Breast epithelium (tissue), 4 donors: ENCODE data around the gene STIMATE. TPM values are rescaled to one million over a fixed set of nuclear protein-coding genes. Genes with fewer than 3 reads are reported as not detected.

Experiments
- DNase-seq, 2 donors: peaks; one replicate each; pipeline ENCODE4 v3.0.0-alpha.2; 2019; ENCODE audit warnings: low spot score in 2 of 2
- H3K27ac ChIP-seq, 2 donors: fragments of 200-600 bp; sonication (generic) in 1 of 2; one replicate each; pipeline ENCODE4 v1.5.1; 2016 to 2019; ENCODE audit warnings: mild to moderate bottlenecking in 1 of 2
- H3K27me3 ChIP-seq, 2 donors: fragments of 200-600 bp; sonication (generic) in 1 of 2; one replicate each; pipeline versions ENCODE4 v1.5.1 to v1.6.0; 2017 to 2019; ENCODE audit warnings: control low read depth in 1 of 2, mild to moderate bottlenecking in 1 of 2
- H3K36me3 ChIP-seq: fragments of 200-600 bp; one replicate; pipeline ENCODE4 v1.5.1; 2019
- H3K4me1 ChIP-seq, 2 donors: fragments of 200-600 bp; sonication (generic); one replicate each; pipeline ENCODE4 v1.5.1; 2016 to 2019; ENCODE audit warnings: control low read depth in 1 of 2
- H3K4me3 ChIP-seq, 3 donors: fragments of 200-600 bp; sonication (generic); 1 replicate in 2 of 3; 2 replicates in 1 of 3; pipeline ENCODE4 v1.5.1; 2016 to 2019; ENCODE audit warnings: mild to moderate bottlenecking in 3 of 3, moderate library complexity in 2 of 3
- H3K9me3 ChIP-seq, 2 donors: fragments of 200-600 bp; sonication (generic) in 1 of 2; one replicate each; pipeline ENCODE4 v1.5.1; 2016 to 2019; ENCODE audit warnings: control low read depth in 1 of 2
- POLR2A ChIP-seq: fragments of 450-650 bp; IDR thresholded peaks from one replicate; pipeline ENCODE4 v1.6.1; 2016; ENCODE audit warnings: antibody characterized with exemption, mild to moderate bottlenecking, moderate library complexity
- POLR2AphosphoS5 ChIP-seq, 3 donors: sonication (generic); formaldehyde crosslinking; IDR thresholded peaks; one replicate each; pipeline ENCODE4 v1.6.1; 2017; ENCODE audit warnings: antibody characterized with exemption in 3 of 3
- intact Hi-C: fragments of 100-400 bp; cut with DNase I; formaldehyde crosslinking; loops from one replicate; pipeline ENCODE4 v1.15.1; 2023; ENCODE audit warnings: low total_unique reads
- total RNA-seq, 3 donors: library from RNA; depleted of rRNA; stranded (reverse); fragments of >200 nt; gene quantifications; one replicate each; pipeline ENCODE4 v1.1.0, GENCODE V29; 2016
- TF ChIP-seq, protein P1 (sequence below), 3 donors: fragments of 450-650 bp; IDR thresholded peaks; one replicate each; pipeline ENCODE4 v1.5.1; 2016 to 2017; ENCODE audit warnings: antibody characterized with exemption in 3 of 3, mild to moderate bottlenecking in 3 of 3, moderate library complexity in 3 of 3

STIMATE gene
- total RNA-seq, 3 donors from 2014 or later, result 14.0 to 18.7 (median 14.7) TPM

DNA sequence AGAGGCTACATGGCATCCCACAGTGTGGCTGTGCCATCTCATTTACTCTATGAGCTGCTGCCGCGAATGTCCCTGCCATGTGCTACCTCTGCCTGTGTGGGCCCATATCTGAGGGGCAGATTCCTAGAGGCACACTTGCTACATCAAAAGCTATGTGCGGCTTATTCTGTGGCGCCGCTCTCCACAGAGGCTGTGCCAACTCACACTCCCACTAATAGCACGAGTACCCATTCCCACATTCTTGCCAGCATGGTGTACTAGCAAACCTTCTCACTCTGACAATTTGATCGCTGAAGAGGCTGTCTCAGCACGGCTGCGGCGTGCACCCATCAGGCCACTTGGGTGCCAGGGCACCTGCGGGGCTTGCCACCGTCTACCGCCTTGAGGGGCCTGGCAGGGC, 31.4 kb downstream of the STIMATE start:
- H3K27ac ChIP-seq, result no peak overlapping the region
- no peak for DNase-seq
- H3K4me3 ChIP-seq, result no peak overlapping the region
- H3K9me3 ChIP-seq, result no peaks in the 10 kb centered on the region
- no peaks in the 10 kb centered on the region for H3K36me3 ChIP-seq
- no peaks in the 10 kb centered on the region for H3K27me3 ChIP-seq
- intact Hi-C loops, result no loop called here
- TF ChIP-seq, protein P1, sequence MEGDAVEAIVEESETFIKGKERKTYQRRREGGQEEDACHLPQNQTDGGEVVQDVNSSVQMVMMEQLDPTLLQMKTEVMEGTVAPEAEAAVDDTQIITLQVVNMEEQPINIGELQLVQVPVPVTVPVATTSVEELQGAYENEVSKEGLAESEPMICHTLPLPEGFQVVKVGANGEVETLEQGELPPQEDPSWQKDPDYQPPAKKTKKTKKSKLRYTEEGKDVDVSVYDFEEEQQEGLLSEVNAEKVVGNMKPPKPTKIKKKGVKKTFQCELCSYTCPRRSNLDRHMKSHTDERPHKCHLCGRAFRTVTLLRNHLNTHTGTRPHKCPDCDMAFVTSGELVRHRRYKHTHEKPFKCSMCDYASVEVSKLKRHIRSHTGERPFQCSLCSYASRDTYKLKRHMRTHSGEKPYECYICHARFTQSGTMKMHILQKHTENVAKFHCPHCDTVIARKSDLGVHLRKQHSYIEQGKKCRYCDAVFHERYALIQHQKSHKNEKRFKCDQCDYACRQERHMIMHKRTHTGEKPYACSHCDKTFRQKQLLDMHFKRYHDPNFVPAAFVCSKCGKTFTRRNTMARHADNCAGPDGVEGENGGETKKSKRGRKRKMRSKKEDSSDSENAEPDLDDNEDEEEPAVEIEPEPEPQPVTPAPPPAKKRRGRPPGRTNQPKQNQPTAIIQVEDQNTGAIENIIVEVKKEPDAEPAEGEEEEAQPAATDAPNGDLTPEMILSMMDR (IDR thresholded peaks at IDR 0.05), result no peak
- TF ChIP-seq POLR2A (no peak), POLR2AphosphoS5 (IDR thresholded peaks at IDR 0.05) (no peak)
- no peaks in the 10 kb centered on the region for H3K4me1 ChIP-seq

DNA sequence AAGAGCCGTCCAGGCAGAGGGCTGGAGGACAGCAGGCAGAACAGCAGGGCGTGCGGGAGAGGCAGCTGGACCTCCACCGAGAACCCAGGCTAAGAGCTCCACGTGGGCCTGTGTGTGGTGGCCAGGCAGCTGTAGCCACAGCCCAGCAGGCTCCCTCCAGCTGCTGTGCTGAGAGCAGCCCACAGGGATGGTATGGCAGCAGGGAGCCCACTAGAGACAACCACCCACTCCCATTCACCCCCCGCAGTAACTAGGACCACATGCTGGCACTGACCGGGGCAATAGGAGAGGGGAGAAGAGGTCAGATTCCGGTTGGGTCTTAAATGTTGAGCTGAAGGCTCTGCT, 37.0 kb downstream of the STIMATE start:
- H3K27ac ChIP-seq, result no peak overlapping the region
- H3K4me1 ChIP-seq, result no peaks in the 10 kb centered on the region
- H3K9me3 ChIP-seq, result no peaks in the 10 kb centered on the region
- no peak for TF ChIP-seq POLR2AphosphoS5 (IDR thresholded peaks at IDR 0.05)
- no peak for TF ChIP-seq POLR2A
- TF ChIP-seq, protein P1 (IDR thresholded peaks at IDR 0.05), result no peak
- intact Hi-C loops, result no loop called here
- no peaks in the 10 kb centered on the region for H3K27me3 ChIP-seq
- H3K4me3 ChIP-seq, result no peak overlapping the region
- no peak for DNase-seq
- no peaks in the 10 kb centered on the region for H3K36me3 ChIP-seq

DNA sequence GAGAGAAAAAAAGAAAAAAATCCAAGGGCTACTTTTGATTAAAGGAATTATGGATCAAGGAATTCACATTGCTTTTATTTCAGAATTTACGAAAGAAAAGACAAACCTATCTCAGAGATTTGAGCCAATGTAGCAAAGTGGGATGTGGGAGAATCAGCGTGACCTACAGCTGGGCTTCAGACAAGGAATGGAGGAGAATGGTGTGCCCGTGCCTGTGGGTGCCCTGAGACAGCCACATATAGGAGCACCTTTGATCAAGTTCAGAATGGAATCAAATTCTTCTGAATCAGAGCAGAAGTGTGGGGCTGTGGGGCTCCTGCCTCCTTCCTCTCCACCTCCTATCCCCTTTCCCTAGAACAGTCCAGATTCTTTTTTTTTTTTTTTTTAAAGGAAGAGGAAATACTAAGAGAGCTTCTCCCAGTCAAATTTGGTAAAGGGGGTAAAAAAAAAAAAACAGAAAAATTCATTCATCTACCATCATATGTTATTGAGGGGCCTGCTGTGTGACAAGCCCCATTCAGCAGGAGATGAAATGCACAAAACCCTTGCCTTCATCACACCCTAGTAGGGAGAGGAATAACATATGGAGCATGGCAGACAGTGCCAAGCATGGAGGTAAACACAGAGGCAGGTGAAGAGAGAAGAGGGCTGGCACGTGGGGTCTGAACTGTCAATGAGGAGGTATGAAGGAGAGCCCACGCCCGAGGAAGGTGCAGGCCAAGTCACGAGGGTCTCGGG, 37.5 kb downstream of the STIMATE start:
- no peaks in the 10 kb centered on the region for H3K36me3 ChIP-seq
- TF ChIP-seq, protein P1 (IDR thresholded peaks at IDR 0.05), result no peak
- TF ChIP-seq POLR2AphosphoS5 (IDR thresholded peaks at IDR 0.05), result no peak
- no peak for TF ChIP-seq POLR2A
- no peak for DNase-seq
- no peak overlapping the region for H3K27ac ChIP-seq
- no peaks in the 10 kb centered on the region for H3K9me3 ChIP-seq
- intact Hi-C loops, result no loop called here
- H3K4me1 ChIP-seq, result no peaks in the 10 kb centered on the region
- H3K27me3 ChIP-seq, result no peaks in the 10 kb centered on the region
- no peak overlapping the region for H3K4me3 ChIP-seq

DNA sequence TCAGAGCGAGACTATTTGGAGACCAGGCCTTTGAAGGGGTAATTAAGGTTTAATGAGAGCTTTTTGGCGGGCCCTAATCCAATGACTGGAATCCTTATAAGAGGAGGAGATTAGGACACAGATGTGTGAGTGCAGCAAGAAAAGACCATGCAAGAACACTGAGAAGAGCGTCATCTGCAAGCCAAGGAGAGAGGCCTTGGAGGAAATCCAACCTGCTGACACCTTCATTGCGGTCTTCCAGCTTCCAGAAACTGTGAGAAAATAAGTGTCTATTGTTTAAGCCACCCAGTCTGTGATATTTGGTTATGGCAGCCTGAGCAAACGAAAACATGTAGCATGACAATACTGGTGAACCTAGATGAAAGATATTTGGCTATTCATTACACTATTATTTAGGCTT, 39.5 kb downstream of the STIMATE start:
- Histone ChIP-seq H3K4me3 (no peak overlapping the region), H3K9me3 (no peaks in the 10 kb centered on the region), H3K4me1 (no peaks in the 10 kb centered on the region), H3K36me3 (no peaks in the 10 kb centered on the region), H3K27me3 (no peaks in the 10 kb centered on the region), H3K27ac (no peak overlapping the region)
- TF ChIP-seq POLR2A, result no peak
- TF ChIP-seq, protein P1 (IDR thresholded peaks at IDR 0.05), result no peak
- TF ChIP-seq POLR2AphosphoS5 (IDR thresholded peaks at IDR 0.05), result no peak
- intact Hi-C loops, result no loop called here
- DNase-seq, result no peak

DNA sequence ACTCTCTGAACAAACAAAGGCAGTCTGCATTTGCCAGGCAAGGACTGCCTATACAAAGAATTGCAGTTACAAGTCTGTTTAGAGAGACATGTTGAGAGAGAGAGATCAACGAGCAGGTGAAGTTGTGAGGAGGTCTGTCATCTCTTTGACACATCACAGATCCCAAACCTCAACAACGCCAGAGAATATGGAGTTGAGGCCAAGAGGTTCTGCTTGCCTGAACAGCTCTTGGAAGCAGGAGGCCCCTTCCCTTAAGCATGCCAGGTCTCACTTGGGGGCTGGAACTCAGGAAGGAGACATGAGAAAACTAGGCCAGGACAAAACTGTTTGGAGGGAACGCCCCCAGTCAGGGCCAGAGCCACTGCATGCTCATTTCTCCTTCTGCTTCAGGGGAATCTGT, 40.2 kb downstream of the STIMATE start:
- no peaks in the 10 kb centered on the region for H3K36me3 ChIP-seq
- intact Hi-C loops, result no loop called here
- TF ChIP-seq POLR2AphosphoS5 (IDR thresholded peaks at IDR 0.05), result no peak
- TF ChIP-seq, protein P1 (IDR thresholded peaks at IDR 0.05), result no peak
- no peak for TF ChIP-seq POLR2A
- no peak for DNase-seq
- H3K9me3 ChIP-seq, result no peaks in the 10 kb centered on the region
- H3K4me3 ChIP-seq, result no peak overlapping the region
- H3K4me1 ChIP-seq, result no peaks in the 10 kb centered on the region
- H3K27ac ChIP-seq, result no peak overlapping the region
- no peaks in the 10 kb centered on the region for H3K27me3 ChIP-seq
